Skeletal muscle cell (primary cell): Measurements from ENCODE around the gene CMSS1.

Source experiments
- DNase-seq: peaks from one replicate; pipeline ENCODE4 v3.0.0-alpha.2; 2010; ENCODE audit warnings: low read depth
- H3K4me3 ChIP-seq: 2 replicates; pipeline ENCODE4 v1.5.1; 2011; ENCODE audit warnings: low read depth, mild to moderate bottlenecking, control low read depth, low read length, moderate library complexity

CMSS1 gene

DNA sequence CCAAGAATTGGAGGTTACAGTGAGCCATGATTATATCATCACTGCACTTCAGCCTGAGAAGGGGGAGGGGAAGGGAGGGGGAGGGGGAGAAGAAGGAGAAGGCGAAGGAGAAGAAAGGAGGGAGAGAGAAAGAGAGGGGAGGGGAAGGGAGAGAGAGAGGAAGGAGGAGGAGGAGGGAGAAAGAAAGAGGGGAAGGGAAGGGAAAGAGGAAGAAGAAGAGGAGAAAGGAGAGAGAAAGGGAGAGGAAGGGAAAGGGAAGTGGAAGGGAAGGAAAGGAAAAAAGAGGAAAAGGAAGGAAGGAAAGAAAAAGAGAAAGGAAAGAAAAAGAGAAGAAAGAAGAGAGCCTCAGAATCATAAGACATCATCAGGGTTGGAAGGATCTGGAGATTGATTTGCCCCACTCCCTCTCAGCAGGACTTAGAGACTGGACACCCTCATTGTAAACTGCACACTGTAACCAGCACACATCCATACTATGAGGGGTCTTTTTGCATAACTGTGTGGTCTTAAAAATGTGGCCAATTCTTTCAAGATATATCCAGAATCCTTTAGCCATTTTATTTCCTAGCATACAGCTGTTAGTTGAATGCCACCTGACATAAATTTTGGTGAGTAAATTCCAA lies 130.9 kb downstream of the CMSS1 start:
- DNase-seq: no peak
- no peak overlapping the region for H3K4me3 ChIP-seq

DNA sequence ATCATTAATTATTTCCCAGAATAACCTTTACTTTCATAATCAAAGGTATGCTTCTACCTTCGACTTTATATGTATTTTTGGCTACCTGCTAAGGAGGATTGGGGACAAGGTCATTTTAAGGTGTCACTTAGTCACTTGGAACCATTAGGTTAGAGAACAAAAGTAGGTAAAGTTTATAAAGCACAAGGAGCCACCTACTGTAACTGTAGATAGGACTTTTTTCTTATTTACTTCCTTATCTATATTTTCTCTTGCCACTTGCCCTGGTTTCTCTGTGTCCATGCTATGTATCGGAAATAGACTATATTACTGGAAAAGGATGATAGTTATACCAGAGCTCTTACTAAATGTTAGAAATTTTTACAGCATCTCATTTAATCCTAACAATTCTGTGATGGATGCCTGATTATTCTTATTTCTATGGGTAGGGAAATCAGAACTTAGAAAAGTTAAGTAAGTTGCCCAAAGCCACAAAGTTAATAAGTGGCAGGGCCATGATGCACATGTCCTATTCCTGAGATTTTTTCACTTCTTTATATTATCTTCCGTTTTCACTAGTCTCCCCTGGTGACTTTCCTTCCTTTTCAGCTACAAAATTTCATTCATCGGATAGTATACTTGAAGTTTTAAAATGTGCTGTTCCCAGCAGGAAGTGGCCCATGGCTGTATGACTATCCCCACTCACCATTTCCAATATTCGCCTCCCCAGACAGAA lies 132.5 kb downstream of the CMSS1 start:
- no peak overlapping the region for H3K4me3 ChIP-seq
- DNase-seq: no peak

DNA sequence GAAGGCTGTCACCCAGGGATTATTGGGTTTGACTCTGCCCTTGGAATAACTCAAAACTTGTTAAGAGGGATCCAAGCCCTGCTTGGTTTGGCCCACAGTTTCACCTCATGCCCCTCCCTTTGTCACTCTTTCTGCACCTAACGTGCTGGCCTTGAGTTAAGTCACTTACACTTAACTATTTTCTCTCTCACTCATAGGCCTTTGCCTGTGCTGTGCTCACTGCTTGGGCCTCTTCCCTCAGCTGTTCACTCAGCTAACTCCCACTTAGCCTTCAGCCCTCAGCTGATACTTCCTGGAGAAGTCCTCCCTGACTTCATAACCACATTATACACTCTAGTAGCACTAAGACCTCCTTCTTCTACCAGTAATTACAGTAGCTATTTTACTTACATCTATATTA lies 133.3 kb downstream of the CMSS1 start:
- DNase-seq: no peak

DNA sequence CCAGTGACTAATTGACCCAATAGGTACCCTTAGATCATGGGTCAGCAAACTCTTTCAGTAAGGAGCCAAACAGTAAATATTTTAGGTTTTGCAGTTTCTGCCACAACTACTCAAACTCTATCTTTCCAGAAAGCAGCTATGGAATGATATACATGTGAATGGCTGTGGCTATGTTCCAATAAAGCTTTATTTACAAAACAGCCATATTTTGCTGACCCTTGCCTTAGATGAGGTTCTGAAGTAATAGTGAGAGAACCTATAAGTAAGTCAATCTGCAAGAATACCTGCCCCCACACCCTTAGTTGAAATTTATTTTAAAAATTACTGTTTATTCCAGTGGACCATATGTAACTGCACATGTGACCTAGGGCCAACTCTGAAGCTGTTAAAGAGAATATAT lies 134.0 kb downstream of the CMSS1 start:
- DNase-seq: no peak
- no peak overlapping the region for H3K4me3 ChIP-seq

More for the DNA sequence above, 133.3 kb downstream of the CMSS1 start:
- no peak overlapping the region for H3K4me3 ChIP-seq

DNA sequence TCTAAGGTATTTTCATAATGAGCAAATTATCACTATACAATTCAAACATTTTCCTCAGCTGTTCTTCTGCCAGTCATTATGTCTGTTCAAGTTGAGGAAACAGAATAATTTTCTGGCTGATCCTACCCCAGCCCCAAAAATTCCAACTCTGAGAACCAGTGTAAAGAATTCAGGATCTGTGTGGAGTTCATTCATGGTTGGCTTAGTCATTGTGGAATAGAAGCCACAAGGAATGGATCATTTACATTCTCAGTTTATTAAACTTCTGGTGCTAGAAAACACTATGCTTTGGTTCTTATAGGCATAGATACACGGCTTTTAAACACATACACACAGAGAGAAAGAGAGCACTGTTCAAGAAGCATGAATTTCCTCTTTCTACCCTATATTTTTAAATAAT lies 134.6 kb downstream of the CMSS1 start:
- H3K4me3 ChIP-seq: no peak overlapping the region
- no peak for DNase-seq

DNA sequence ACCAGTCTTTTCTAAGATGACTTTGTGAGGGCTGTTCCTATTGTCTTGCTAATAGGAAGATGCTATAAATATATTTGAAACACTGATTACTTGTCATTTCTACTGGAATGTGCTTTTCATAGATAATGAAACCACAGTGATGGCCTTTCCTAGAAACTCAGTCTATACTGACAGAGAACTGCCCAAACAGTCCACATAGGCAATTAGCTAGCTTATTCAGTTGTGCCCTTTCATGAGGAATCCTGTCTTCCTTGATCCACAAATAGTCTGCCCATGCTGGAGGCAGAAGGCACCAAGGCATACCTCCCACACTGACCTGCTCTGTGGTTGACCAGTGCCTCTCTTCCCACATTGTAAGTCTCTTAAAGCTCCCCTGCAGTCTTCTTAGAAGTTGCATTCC lies 135.9 kb downstream of the CMSS1 start:
- DNase-seq: no peak

DNA sequence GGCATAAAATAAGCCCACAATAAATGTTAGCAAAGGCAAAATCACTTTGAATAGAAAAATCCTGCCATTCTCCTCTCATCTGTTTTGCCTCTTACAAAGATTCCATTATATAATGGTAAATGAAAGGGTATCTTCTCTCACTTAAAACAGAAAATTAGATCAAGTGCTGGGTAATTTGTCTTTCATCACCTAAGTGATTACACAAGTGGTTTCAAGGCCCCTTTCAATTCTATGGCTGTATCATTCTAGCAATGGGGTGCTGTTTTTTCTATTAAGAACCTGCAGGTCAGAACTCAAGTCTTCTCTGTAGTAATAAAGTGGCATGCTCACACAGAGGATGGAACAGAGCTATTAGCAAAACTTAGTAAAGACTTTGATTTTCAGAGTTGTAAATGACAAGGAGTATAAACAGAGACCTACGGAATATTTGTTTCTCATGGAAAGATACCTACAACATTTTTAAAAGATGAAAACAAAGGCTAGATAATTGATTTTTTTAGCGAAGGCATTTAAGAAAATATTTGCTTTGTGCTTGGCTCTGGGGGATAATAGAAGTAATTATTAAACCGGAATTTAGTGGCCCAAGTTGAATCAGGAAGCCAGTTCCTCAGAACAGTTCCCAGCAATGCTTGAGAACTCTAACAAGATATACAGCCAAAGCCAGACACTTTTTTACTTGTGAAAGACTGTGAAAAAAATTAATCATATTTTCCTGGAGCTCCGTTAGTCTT lies 137.4 kb downstream of the CMSS1 start:
- DNase-seq: no peak

More for the DNA sequence above, 135.9 kb downstream of the CMSS1 start:
- H3K4me3 ChIP-seq: no peak overlapping the region

DNA sequence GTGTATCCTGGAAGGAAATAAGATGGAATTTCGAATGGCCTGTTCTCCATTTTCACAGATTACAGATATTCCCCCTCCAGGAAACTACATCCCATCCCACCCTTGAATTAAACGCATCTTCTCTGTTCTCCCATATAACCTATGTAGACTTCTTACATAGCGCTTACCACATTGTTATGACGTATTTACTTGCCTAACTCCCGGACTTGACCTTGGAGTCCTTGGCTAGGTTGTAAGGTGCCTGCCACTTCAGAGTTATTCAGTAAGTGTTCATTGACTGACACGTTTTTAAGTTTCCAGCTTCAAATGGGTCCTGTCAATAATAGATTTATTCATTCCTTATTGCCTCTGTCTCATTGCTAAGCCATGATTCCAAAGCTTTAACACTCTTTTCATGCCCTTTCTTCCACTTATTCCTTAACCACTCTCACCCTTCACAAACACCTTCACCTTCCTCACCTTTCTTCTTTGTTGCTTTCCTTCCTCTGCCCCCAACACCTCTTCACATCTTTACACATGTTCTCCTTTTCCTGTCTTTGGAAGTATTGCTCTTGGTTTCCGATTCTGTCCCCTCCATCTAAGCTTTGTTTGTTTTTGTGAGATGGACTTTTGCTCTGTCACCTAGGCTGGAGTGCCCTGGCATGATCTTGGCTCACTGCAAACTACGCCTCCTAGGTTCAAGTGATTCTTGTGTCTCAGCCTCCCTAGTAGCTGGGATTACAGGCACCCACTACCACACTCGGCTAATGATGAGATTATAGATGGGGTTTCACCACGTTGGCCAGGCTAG lies 138.3 kb downstream of the CMSS1 start:
- DNase-seq: no peak
- no peak overlapping the region for H3K4me3 ChIP-seq

More for the DNA sequence above, 137.4 kb downstream of the CMSS1 start:
- no peak overlapping the region for H3K4me3 ChIP-seq

DNA sequence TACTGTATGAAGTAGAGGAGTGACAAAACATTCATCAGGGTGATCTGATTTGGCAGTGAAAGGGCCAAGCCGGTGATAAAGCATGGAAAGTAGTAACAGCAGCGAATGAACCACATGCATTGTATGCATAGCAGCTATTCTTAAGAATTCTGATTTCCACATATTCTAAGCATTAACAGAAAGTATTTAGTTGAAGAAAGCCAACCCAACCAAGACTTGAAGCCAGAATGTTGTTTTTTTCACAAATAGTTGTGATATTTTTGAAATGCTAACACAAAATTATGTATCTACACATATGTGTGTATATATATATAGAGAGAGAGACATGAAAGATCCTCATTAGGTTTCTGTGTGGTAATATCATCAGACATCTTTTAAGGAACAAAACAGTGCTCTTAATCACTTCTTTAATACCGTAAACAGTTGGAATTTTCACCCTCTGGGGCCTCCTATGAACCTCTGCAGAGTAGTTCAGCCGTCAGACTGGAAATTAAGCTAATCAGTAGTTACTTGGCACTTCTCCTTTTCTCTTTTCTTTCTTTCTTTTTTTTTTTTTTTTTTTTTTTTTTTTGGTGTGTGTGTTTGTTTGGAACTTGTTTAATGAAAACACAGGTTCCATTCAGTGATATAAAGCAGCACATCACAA lies 139.6 kb downstream of the CMSS1 start:
- no peak for DNase-seq

DNA sequence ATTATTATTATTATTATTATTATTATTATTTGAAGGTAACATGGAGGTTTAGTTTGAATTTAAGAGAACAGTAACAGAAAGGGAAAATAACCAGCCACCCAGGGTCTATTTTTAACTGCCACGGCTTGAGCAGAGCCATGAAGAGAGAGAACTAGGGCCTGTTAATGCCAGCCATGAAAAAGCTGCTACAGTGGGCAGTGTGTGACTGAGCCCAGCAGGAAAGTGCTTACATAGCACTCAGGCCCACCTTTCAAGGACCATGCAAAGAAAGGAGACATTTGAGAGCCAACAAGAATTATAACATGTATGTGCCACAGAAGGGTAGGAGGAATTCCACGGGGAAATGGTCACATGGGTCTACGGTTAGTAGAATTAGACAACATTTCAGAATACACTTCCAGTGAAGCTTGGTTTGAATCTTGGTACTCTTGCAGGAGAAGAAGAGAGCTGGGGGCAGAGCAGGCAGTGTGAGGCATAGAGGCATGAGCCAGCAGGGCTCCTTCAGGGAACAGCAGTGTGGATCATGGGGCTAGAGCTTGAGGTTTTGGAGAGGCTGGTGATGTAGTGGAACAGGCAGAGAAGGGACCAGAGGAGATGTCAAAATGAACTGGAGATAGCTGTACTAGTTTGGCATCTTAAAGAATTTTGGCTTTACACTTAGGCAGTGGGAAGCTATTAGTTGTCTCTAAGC lies 140.7 kb downstream of the CMSS1 start:
- no peak overlapping the region for H3K4me3 ChIP-seq
- DNase-seq: no peak

More for the DNA sequence above, 139.6 kb downstream of the CMSS1 start:
- H3K4me3 ChIP-seq: no peak overlapping the region

DNA sequence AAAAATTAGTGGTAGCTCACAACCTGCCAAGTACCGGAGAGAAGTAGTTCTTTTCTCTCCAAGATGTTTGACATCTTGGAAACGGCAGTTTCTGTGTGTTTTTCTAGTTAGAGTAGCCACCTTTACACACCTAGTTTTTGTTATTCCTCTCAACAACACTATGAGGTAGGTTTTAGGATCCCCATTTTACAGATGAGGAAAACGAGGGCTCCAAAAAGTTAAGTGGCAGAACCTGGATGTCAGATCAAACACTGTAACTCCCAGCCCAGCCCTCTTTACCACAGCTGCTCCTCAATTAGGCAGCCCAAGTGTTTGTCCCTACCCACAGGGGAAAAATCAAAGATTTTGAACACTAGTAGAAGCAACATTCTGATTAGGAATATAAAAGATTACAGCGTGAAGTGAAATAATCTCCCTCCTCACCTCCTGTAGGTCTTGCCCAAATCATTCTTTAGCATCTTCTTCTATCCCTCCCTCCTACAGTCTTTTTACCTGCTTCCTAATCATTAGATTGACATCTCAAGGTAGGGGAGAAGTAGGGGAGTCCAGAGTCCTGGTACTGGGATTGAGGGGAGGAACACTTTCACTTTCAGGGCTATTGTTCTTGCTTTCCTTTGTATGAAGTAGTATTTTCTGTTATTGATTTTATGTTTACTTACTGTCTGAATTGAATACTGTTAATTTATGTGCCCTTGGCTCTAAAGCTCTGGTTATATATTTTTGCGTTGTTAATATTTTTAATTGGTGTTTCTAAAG lies 142.6 kb downstream of the CMSS1 start:
- DNase-seq: no peak
- H3K4me3 ChIP-seq: no peak overlapping the region

DNA sequence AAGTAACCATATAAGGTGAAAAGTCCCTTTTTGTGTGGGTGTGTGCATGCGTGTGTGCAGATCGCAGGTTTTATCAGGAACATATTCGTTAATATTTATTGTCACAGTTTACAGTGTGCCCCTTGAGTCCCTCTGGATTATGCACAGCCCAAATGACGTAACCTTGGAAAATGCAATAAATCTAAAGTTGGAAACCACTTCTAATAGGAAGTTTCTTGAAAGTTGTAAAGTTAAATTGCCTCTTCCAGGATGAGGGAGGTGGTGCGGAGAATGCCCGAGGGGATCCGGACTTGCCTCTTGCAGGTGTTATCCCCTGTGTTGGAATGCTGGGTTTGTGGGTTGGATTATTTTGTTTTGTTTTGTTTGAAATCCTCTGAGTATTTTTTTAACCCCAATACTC lies 143.3 kb downstream of the CMSS1 start:
- H3K4me3 ChIP-seq: no peak overlapping the region
- DNase-seq: no peak

DNA sequence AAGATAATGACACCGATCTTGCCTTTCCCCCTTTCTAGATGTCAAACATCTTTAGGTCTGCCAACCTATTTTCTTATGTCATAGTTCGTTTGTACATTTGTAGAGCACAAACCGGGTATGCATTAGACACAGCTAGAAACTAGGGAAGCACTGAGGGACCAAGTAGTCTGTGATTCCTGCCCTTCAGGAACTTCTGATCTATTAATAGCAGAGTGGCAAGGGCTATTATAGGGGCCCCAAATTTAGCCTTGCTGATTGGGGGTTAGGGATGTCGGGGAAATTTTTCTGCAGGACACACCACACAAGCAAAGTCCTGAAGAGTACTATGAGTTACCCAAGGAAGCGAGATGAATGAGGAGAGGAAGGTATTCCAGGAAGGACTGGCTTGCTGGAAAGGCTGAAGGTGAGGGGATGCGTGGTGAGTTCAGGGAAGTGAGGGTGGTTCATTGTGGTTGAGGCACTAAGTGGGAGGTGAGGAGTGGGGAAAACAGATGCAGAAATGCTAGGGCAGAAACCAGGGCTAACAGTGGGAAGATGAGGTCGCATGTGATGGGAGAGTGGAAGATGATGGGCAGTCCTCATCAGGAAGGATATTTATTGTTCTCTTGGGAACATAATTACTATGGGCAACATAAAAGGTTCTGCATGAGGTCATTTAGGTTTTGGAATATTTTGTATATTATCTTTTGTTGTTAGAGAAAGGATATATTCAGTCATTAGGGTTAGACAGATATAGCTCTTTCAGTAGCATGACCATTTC lies 144.3 kb downstream of the CMSS1 start:
- no peak overlapping the region for H3K4me3 ChIP-seq
- DNase-seq: no peak

DNA sequence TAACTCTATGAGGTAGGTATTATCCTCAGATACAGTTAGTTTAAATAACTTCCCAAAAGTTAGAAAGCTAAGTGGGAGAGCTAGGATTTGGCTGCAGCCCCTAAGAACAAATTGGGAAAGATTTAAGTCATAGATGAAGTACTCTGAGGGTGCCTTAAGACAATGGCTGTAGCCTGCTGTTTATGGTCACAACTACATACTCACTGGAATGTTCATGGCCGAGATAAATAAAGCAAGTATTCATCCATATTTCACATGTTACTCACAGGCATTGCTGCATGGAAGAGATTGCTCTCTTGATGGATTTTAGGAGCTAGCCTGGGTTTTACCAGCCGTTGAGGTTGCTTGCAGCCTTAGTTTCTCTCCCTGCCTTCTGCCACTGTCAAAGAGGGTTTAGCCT lies 145.0 kb downstream of the CMSS1 start:
- DNase-seq: peak; percentile 56
- no peak overlapping the region for H3K4me3 ChIP-seq

DNA sequence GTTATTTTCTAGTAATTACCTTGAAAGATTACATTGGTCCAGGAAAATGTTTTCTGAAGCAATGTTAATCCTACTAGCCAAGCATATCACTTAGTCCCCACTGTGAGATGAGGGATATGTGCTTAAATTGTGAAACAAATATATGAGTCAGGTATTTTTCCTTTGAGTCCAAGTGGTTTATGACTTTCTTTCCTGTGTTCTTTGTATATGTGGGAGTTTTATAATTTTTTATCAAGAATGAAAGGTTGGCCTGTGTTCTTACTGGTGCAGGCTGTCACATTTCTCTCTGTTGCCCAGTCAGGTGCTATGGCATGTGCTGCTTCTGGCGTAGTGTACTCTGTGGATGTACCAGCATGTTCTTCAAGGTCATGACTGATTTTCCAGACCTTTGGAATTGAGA lies 147.4 kb downstream of the CMSS1 start:
- no peak overlapping the region for H3K4me3 ChIP-seq
- peak; percentile 47 for DNase-seq

DNA sequence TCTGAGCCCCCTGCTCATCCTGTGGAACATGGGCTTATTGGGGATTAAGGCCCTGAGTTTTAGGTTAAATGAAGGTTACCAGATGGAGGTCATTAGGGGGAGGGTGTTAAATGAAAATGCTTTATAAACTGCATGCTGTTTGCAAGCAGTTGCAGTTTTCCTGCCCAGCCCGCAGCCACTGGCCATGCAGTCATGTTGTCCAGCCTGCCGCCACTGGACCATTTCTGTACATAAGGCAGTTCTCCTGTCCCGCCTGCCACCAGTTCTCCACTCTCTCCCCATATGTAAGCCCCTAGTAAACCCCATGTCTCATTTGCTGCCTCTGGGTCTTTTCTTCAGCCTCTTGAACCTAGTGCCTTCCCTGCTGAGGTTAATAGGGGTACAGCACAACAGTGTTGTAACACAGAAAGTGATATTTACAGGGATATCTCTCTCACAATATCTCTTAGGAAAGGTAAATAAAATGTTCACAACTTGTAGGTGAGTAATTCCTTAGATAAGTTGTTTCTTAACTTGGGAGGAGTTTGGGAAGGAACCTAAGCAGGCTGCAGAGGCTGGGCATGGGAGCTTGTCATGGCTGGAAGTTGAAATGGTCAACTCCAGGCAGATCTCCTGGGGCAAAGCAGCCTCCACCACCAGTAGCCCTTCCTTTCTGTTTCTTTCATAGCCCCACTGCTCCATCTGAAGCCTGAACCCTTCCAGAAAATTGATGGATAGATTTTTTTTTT lies 148.2 kb downstream of the CMSS1 start:
- no peak for DNase-seq
- no peak overlapping the region for H3K4me3 ChIP-seq
